HepG2 (cell line): Measurements from ENCODE around the gene CARD9.

ENCODE experiments used
- BHLHE40 ChIP-seq: IDR thresholded peaks from 2 replicates; pipeline ENCODE4 v1.6.1; 2011; ENCODE audit warnings: low read length, improper control_type of control experiment
- CHCHD3 ChIP-seq: sonication (generic); formaldehyde crosslinking; IDR thresholded peaks from 2 replicates; pipeline ENCODE4 v1.8.0; 2022; ENCODE audit warnings: mild to moderate bottlenecking, missing genetic modification reagents, moderate library complexity
- CREB1 ChIP-seq, 2 experiments: fragments of 450-650 bp in 1 of 2; IDR thresholded peaks; 2 replicates each; pipeline ENCODE4 v1.6.1; 2016 to 2017; ENCODE audit warnings: control low read depth in 1 of 2, mild to moderate bottlenecking in 1 of 2, missing compliant biosample characterization in 1 of 2, missing genetic modification characterization in 1 of 2
- ELF1 ChIP-seq: sonication (generic); formaldehyde crosslinking; IDR thresholded peaks from 2 replicates; pipeline ENCODE4 v1.4.0; 2020; ENCODE audit warnings: missing genetic modification reagents
- HCFC1 ChIP-seq: fragments of 150-350 bp; IDR thresholded peaks from 2 replicates; pipeline ENCODE4 v1.6.1; 2014; ENCODE audit warnings: low read depth, low read length
- HOXA7 ChIP-seq: sonication (generic); formaldehyde crosslinking; IDR thresholded peaks from 2 replicates; pipeline ENCODE4 v1.8.1; 2022; ENCODE audit warnings: mild to moderate bottlenecking, missing genetic modification reagents, moderate library complexity
- POLR2A ChIP-seq, 2 experiments: IDR thresholded peaks; 2 replicates each; pipeline ENCODE4 v1.6.1; 2011; ENCODE audit warnings: low read depth in 2 of 2, low read length in 2 of 2, mild to moderate bottlenecking in 1 of 2, moderate library complexity in 1 of 2; ENCODE audit not compliant: insufficient read depth in 1 of 2
- REST ChIP-seq, 2 experiments: IDR thresholded peaks; 2 replicates each; pipeline ENCODE4 v1.6.1; 2011 to 2012; ENCODE audit warnings: low read length in 2 of 2, borderline replicate concordance in 1 of 2, low read depth in 1 of 2, mild to moderate bottlenecking in 1 of 2, moderate library complexity in 1 of 2
- TARDBP ChIP-seq: sonication (generic); formaldehyde crosslinking; IDR thresholded peaks from 2 replicates; pipeline ENCODE4 v1.8.0; 2022; ENCODE audit warnings: mild to moderate bottlenecking, missing genetic modification reagents
- ZNF138 ChIP-seq: sonication (generic); formaldehyde crosslinking; IDR thresholded peaks from 2 replicates; pipeline ENCODE4 v1.5.0; 2020; ENCODE audit warnings: mild to moderate bottlenecking, low read depth, missing genetic modification reagents
- ZNF253 ChIP-seq: sonication (generic); formaldehyde crosslinking; IDR thresholded peaks from 2 replicates; pipeline ENCODE4 v1.8.0; 2022; ENCODE audit warnings: mild to moderate bottlenecking, missing genetic modification reagents, borderline replicate concordance
- TF ChIP-seq, protein P1 (sequence below), 2 experiments: sonication (generic) in 1 of 2; formaldehyde crosslinking in 1 of 2; IDR thresholded peaks; 2 replicates each; pipeline versions ENCODE4 v1.5.1 to v1.6.1; 2011 to 2020; ENCODE audit warnings: borderline replicate concordance in 1 of 2, low read depth in 1 of 2, low read length in 1 of 2, mild to moderate bottlenecking in 1 of 2, missing genetic modification reagents in 1 of 2, moderate library complexity in 1 of 2
- TF ChIP-seq, protein P2 (sequence below): sonication (generic); formaldehyde crosslinking; IDR thresholded peaks from 2 replicates; pipeline ENCODE4 v1.4.0; 2020; ENCODE audit warnings: missing genetic modification reagents
- TF ChIP-seq, protein P3 (sequence below): sonication (generic); formaldehyde crosslinking; IDR thresholded peaks from 2 replicates; pipeline ENCODE4 v1.8.1; 2022; ENCODE audit warnings: low read depth, mild to moderate bottlenecking, missing genetic modification reagents

DNA sequence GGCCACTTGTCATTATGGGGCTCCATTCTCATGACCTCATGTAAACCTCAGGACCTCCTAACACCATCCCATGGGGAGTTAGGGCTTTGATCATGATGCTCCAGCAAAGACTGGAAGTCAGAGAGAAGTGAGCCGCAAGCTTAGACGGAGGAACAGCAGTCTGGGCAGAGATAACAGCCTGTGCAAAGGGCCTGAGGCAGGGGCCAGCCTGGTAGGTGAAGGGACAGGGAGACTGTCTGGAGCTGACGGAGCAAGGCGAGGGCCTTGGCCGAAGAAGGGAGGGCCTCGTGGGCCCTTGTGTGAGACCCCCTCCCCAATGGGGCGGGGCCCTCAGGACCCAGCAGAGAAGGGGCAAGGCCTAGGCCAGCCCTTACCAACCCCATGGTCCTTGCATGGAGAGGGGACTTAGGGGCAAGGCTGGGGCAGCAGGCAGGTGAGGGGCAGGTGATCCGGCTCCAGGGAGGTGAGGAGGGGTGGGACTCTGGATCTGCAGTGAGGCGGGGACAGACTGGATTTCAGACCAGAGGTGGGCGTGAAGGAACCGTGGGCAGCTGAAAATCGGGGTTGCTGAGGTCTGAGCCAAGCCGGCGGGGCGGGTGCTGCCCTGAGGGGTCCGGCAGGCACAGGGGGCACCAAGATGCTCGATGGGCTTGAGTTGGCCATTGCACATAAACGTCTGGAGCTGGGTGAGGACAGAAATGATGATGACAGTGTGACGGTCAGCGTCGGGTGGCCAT, 28.8 kb downstream of the CARD9 start:
- no peak for TF ChIP-seq BHLHE40
- no peak for TF ChIP-seq HOXA7 (CRISPR knock-in tag)
- TF ChIP-seq HCFC1 = no peak
- TF ChIP-seq REST (IDR thresholded peaks at IDR 0.05; ENCODE audit: borderline replicate concordance in 1 of 2, low read depth in 1 of 2, low read length in 2 of 2) = no peak
- TF ChIP-seq CHCHD3 (CRISPR knock-in tag) = no peak
- TF ChIP-seq ZNF253 (CRISPR knock-in tag) = no peak
- no peak for TF ChIP-seq TARDBP (CRISPR knock-in tag)
- TF ChIP-seq, protein P1, sequence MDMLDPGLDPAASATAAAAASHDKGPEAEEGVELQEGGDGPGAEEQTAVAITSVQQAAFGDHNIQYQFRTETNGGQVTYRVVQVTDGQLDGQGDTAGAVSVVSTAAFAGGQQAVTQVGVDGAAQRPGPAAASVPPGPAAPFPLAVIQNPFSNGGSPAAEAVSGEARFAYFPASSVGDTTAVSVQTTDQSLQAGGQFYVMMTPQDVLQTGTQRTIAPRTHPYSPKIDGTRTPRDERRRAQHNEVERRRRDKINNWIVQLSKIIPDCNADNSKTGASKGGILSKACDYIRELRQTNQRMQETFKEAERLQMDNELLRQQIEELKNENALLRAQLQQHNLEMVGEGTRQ (IDR thresholded peaks at IDR 0.05; ENCODE audit: low read depth, low read length) = no peak
- TF ChIP-seq, protein P1 (CRISPR knock-in tag; IDR thresholded peaks at IDR 0.05; ENCODE audit: borderline replicate concordance) = no peak
- TF ChIP-seq CREB1 (IDR thresholded peaks at IDR 0.05) = no peak
- TF ChIP-seq CREB1 (CRISPR knock-in tag; IDR thresholded peaks at IDR 0.05) = no peak
- TF ChIP-seq, protein P2, sequence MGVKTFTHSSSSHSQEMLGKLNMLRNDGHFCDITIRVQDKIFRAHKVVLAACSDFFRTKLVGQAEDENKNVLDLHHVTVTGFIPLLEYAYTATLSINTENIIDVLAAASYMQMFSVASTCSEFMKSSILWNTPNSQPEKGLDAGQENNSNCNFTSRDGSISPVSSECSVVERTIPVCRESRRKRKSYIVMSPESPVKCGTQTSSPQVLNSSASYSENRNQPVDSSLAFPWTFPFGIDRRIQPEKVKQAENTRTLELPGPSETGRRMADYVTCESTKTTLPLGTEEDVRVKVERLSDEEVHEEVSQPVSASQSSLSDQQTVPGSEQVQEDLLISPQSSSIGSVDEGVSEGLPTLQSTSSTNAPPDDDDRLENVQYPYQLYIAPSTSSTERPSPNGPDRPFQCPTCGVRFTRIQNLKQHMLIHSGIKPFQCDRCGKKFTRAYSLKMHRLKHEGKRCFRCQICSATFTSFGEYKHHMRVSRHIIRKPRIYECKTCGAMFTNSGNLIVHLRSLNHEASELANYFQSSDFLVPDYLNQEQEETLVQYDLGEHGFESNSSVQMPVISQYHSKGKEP (CRISPR knock-in tag) = no peak
- no peak for TF ChIP-seq ELF1 (CRISPR knock-in tag)
- TF ChIP-seq ZNF138 (CRISPR knock-in tag) = no peak
- TF ChIP-seq POLR2A (IDR thresholded peaks at IDR 0.05; ENCODE audit: insufficient read depth in 1 of 2, low read depth in 2 of 2, low read length in 2 of 2) = no peak
- TF ChIP-seq, protein P3, sequence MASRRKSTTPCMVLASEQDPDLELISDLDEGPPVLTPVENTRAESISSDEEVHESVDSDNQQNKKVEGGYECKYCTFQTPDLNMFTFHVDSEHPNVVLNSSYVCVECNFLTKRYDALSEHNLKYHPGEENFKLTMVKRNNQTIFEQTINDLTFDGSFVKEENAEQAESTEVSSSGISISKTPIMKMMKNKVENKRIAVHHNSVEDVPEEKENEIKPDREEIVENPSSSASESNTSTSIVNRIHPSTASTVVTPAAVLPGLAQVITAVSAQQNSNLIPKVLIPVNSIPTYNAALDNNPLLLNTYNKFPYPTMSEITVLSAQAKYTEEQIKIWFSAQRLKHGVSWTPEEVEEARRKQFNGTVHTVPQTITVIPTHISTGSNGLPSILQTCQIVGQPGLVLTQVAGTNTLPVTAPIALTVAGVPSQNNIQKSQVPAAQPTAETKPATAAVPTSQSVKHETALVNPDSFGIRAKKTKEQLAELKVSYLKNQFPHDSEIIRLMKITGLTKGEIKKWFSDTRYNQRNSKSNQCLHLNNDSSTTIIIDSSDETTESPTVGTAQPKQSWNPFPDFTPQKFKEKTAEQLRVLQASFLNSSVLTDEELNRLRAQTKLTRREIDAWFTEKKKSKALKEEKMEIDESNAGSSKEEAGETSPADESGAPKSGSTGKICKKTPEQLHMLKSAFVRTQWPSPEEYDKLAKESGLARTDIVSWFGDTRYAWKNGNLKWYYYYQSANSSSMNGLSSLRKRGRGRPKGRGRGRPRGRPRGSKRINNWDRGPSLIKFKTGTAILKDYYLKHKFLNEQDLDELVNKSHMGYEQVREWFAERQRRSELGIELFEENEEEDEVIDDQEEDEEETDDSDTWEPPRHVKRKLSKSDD (CRISPR knock-in tag) = no peak
